HG03095 (cell line): ENCODE data around the gene EREG.

ENCODE experiments used
- ATAC-seq: cut with Tn5 transposase; IDR thresholded peaks from one replicate; pipeline ENCODE4 v1.9.1; 2021; ENCODE audit warnings: moderate library complexity; ENCODE audit not compliant: unreplicated experiment

The EREG gene

DNA sequence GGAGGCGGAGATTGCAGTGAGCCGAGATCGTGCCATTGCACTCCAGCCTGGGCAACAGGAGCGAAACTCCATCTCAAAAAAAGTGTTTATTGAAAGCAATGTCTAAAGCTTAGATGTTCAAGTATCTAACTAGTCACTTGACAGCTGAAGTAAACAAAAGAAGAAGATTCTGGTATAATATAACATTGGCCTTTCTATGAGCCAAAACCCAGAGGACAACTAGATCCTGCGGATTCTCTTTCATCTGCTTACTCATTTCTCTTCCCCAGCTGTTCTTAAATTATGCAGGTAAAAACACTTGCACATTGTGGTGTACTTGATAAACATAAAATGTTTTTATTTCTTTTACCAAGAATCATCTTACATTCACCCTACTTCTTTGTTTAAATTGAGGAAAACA is 55.9 kb downstream of the EREG start:
- no peak for ATAC-seq

DNA sequence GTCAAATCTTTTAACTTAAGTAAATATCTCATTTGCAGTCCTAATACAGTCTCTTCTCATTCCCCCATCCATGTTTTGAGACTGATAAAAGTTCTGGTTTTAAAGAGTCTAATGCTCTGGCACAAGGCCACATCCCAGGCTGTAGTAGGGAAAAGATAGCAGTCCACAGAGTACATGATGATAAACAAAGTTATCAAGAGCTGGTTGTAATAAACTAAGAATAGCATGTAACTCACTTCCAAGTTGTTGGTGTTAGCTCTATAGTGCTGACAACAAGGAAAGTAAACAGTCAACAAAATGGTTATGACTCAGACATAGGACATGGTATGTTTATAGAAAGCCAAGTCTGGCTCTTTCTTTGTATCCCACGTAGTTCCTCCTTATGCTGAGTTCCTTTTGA is 58.2 kb downstream of the EREG start:
- no peak for ATAC-seq

DNA sequence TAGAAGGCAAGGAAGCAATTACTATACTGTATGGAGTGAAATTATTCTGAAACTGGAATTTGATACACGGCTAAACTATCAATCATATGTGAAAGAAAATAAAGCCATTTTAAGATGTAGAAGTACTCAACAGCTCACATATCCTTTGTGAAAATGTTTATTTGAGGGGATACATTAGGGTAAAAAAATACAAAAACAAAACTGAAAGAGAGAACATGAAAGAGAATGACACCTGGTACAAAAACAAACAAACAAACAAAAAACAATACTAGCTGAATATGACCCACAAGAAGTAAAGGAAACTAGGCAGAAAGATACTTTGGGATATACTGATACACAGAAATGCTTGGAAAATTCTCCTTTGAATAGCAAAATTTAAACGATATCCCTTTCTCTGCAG is 59.2 kb downstream of the EREG start:
- no peak for ATAC-seq

DNA sequence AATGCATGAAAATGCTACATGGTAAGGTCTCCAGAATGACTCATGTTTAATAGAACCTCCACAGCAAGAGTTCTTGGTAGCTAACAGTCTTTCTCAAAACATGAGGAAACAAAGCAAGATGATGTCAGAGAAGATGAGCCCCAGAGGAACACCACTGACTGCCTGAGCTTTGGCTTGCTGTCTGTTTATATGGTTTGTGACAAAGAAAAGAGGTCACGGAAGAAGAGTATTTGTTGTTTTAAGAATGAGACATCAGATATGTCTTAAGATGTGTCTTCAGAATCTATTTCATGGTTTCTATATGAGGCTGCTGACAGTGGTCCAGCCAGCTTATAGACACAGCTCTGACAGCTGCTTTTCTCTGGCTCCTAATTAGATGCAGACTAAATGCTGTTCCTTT is 61.2 kb downstream of the EREG start:
- ATAC-seq = no peak

DNA sequence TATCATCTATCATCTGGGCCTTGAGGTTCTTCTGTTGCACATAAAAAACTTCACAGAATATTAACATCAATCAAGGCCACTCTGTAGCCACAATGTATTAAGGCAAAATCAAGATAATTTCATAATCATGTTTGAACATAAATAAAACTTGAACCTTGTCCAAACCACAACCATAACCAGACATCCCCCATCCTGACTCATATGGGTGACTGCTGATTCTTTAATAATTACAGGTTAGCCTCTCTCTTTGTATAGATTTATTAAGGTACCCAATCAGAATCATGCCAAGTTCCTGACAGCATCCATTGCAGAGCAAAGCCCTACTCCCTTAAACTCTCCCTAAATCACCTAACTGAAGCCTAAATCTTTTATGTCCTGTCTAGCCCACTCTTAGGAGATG is 63.3 kb downstream of the EREG start:
- no peak for ATAC-seq

DNA sequence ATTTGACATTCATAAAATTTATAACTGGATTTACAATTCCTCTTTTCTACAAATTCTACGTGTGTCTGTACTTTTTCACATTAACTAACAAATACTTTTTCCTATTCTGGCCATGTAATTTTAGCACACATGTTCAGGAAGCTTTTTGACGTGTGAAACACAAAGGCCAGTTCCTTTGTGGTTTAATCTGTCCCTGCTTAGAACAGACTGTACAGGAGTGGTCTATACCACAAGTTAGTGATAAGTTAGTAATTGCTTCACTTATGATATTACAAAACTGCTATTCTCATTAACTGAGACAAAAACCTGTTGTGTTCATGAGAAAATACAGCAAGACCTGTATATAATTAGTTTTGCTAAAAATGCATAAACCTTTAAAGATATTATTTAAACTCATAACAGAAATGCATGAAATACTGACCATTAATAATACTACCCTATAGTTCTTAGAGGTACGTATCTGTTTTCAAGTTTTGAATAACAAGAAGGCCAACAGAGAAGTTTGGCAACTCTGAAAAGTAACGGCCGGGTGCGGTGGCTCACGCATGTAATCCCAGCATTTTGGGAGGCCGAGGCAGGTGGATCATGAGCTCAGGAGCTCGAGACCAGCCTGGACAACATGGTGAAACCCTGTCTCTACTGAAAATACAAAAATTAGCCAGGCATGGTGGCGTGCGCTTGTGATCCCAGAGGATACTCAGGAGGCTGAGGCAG is 66.3 kb downstream of the EREG start:
- peak; percentile 82 for ATAC-seq

DNA sequence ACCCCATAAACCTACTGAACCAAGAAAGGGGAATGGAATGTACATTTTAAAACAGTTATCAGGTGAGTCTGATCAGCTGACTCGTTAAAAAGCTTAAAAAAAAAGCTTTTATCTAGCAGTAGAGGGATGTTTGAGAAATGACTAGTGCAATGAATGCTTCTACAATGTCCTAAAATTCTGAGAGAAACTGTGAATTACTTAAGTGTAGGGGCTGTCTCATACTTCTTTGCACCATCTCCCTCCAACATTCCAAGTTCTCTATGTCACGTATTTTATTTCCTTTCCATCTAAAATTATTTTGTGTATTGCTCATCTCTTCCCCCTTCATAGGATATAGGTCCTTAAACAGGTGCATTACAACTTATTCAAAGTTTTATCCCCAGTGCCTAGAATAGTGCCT is 68.1 kb downstream of the EREG start:
- ATAC-seq = no peak

DNA sequence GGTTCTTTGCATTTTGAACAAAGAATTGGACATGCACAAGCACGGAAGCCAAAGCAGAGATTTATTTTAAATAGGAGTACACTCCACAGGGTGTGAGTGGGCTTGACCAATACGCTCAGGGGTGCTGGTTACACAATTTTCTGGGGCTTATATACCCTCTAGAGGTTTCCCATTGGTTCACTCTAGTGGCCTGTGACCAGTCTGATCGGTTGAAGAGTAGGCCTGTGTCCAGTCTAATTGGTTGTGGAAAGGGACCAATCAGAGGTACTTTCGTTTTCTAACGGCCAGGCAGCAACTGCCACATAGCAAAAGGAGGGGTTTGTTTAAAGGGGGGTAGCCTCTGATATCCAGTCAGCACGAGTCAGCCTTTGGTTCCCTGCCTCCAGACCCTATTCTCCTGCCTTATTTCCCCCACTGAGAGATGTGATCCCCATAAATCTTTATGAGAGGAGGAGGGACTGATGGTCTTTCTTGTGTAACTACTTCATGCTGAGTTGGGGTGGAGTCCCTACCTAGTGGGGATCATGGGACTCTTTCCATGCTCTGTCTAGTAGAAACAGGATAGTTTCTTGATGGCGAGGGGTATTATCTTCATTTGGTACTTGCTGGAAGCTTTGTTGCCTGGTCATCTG is 68.7 kb downstream of the EREG start:
- ATAC-seq = no peak

DNA sequence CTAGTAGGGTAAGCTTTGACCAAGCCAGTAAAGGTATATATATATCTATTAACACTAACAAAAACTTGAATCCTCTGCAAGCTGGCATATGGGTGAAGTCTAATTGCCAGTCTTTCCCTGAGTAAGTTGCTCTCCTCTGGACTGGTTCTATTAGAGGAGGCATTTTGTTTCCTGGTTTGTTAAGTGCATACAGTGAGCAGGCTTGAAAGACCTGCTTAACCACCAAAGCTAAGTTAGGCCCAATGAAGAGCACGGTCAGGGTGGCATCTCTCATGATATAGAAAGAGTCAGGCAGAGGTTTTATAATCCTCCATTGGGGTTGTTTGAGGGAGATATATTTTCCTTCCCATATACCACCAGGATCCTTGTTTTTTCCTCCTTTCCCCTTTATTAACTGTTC is 70.4 kb downstream of the EREG start:
- no peak for ATAC-seq

DNA sequence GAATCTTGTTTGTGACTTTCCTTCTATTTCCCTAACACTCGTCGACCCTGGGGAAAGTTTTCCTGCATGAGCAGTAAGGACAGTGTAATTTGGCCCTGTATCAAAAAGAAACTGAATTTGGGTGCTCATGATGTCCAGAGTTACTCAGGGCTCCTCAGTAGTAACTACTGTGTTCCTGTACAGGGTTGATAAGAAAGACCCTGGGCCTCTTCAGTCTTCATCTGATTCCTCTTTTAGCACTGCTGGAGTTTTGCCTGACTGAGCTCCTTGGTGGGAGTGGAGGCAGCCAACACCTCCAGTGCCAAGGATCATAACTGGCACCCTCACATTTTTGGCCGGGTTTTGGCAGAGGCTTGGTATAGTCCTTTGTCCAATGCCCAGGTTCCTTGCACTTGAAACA is 72.9 kb downstream of the EREG start:
- ATAC-seq = no peak
